K562 treated with DMSO at 1 percent for 4 hours (cell line): ENCODE data around the gene DPEP3. TPM values are rescaled to one million over a fixed set of nuclear protein-coding genes. Genes with fewer than 3 reads are reported as not detected.

Source experiments
- total RNA-seq: library from RNA; unstranded; fragments of 300-600 nt; gene quantifications from 2 replicates; pipeline ENCODE4 v1.2.3, GENCODE V29; 2022; ENCODE audit not compliant: insufficient read depth

Gene DPEP3, protein sequence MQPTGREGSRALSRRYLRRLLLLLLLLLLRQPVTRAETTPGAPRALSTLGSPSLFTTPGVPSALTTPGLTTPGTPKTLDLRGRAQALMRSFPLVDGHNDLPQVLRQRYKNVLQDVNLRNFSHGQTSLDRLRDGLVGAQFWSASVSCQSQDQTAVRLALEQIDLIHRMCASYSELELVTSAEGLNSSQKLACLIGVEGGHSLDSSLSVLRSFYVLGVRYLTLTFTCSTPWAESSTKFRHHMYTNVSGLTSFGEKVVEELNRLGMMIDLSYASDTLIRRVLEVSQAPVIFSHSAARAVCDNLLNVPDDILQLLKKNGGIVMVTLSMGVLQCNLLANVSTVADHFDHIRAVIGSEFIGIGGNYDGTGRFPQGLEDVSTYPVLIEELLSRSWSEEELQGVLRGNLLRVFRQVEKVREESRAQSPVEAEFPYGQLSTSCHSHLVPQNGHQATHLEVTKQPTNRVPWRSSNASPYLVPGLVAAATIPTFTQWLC
- total RNA-seq: not detected in 2 replicates

DNA sequence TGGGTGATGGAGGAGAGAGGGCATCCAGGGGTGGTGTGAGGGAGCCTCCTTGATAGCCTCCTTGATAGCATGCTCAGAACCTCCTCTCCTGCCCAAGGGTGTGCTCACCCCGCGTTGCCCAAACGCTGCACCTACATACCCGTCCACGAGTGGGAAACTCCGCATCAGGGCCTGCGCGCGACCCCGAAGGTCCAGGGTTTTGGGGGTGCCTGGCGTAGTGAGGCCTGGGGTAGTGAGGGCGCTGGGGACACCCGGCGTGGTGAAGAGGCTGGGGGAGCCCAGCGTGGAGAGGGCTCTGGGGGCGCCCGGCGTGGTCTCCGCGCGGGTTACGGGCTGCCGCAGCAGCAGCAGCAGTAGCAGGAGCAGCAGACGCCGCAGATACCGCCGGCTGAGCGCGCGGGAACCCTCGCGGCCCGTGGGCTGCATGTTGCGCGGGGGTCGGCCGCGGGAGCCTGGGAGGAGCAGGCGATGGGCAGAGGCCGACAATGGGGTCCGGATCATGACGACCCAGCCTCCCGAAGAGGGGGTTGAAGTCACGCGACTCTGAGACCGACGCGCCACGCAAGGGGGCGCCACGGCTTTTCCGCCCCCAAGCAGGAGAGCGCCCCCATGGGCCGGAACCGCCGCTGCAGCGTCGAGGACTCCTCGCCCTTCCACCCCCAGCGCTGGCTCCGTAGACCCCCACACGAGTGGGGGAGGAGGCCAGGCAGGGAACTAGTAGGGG lies at the start of gene DPEP3:
TSS of gene DPEP3 (minus strand) at position 545 of the 724 bp plus-strand sequence. CDS start at position 426, 119 bp downstream.

DNA sequence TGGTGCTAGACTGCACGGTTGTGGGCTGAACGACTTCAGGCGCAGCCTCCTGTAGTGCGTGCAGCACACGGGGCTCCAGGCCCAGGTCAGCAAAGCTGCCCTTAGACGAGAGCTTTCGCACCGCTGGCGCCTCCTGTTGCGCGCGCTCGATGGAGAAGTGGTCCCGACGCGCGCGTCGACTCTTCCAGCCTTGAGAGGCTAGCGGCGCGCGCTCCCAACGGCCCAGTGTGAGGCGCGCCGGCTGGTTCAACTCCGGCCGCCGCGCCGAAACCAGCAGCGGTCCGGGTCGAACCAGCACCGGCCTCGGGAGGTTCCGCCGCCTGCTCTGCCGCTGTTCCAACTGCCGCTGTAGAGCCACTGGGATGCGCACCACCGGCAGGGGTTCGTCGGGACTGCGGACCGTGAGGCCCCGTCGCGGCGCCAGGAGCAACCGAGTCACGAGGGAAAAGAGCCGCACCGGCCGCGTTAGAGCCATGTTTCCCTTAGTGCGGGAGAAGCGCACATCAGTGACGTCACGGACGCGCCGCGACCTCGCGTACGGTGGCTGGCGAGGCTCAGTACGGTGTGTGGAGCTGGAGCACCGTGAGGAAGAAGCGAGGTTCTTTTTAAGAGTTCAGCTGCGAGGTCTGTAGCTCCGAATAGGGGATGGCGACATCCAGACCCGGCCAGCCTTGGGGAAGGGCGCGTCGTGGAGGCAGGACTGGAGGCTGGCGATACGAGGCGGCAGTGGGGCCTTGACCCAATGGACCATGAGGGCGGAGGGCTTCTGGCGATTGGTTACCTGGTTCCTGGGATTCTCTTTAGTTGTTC lies 42.6 kb upstream of the DPEP3 start, which contains the start of the genes DDX28 and DUS2:
TSS of gene DDX28 (minus strand) at position 505 of the 810 bp plus-strand sequence. CDS start at position 475, 30 bp downstream.
TSS of gene DUS2 (plus strand) at position 557 of the 810 bp plus-strand sequence. CDS start 14,740 bp downstream, outside the sequence.

DNA sequence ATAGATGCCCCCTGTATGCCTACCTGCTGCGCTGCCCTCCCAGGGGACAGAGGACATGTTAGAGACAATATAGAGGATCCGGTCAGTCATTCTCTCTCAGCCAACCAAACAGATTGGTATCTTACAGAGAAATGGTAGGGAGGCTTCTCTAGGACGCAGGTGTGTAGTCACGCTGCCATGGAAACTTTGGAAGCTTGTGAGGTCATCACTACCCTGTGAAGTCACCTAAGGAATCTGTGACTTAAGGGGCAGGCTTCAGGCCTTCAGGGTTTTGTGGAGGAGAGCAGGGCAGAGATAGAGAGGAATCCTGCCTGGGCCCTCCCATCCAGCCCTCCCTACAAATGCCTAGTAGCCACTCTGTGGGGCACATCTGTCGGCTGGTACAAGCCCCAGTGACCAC lies 35.4 kb upstream of the DPEP3 start, which contains the start of gene DPEP2NB:
TSS of gene DPEP2NB (minus strand) at position 231 of the 400 bp plus-strand sequence. CDS start at position 90, 141 bp downstream.

DNA sequence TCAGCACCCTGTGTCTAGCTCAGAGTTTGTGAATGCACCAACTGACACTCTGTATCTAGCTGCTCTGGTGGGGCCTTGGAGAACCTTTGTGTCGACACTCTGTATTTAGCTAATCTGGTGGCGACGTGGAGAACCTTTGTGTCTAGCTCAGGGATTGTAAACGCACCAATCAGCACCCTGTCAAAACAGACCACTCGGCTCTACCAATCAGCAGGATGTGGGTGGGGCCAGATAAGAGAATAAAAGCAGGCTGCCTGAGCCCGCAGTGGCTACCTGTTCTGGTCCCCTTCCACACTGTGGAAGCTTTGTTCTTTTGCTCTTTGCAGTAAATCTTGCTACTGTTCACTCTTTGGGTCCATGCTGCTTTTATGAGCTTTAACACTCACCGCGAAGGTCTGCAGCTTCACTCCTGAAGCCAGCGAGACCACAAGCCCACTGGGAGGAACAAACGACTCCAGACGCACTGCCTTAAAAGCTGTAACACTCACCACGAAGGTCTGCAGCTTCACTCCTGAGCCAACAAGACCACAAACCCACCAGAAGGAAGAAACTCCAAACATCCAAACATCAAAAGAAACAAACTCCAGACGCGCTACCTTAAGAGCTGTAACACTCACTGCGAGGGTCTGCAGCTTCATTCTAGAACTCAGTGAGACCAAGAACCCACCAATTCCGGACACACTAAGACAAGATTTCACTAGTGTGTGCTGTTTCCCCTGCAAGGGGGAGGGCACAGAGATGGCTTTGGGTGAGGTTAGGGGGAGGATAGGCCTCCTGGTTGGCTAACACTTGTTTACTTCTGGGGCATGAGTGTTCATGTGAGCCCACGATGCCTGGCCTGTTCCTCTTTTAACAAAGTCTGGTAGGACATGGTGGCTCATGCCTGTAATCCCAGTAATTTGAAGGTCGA lies 18.7 kb upstream of the DPEP3 start, which contains the start of gene DPEP2:
TSS of gene DPEP2 (minus strand) at position 706 of the 910 bp plus-strand sequence. CDS start 6,272 bp downstream, outside the sequence.

DNA sequence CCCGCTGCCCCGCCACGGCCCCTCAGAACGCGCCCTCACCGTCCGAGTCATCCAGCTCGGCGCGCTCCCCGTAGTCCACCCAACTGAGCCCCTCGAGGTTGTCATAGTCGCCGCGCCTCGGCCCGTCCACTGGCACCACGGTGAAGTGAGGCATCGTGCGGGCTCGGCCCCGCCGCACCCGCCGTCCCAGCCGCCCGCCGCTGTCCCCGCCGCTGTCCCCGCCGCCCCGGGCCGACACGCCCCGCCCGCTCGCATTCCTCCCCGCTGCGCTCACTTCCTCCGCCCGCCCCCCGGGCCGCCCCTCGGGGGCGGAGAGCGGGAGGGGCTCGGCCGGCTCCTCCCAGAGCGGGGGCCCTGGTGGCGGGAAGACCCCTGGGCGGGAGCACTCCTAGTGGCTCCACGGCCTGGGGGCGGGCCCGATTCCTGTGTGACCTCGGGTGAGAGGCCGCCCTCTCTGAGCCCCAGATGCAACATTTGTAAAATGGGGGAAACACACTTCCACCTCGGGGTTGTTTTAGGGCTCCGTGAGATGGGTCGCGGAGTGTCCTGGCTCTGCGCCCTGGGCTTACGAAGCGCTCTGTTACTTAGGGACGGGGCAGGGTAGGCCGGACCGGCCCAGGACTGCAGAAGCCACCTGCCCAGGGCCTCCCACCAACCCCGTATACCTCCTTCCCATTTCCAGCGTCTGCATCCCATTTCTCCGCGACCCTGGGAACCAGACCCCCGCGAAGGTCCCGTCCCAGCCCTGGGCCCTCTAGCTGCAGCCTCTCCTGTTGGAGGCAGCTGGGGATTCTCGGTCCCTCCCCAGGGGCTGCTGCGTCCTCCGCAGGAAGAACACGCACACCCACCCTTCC lies 11.7 kb downstream of the DPEP3 start, which contains the start of gene SLC12A4:
TSS of gene SLC12A4 (minus strand) at position 238 of the 854 bp plus-strand sequence. CDS start at position 154, 84 bp downstream.

DNA sequence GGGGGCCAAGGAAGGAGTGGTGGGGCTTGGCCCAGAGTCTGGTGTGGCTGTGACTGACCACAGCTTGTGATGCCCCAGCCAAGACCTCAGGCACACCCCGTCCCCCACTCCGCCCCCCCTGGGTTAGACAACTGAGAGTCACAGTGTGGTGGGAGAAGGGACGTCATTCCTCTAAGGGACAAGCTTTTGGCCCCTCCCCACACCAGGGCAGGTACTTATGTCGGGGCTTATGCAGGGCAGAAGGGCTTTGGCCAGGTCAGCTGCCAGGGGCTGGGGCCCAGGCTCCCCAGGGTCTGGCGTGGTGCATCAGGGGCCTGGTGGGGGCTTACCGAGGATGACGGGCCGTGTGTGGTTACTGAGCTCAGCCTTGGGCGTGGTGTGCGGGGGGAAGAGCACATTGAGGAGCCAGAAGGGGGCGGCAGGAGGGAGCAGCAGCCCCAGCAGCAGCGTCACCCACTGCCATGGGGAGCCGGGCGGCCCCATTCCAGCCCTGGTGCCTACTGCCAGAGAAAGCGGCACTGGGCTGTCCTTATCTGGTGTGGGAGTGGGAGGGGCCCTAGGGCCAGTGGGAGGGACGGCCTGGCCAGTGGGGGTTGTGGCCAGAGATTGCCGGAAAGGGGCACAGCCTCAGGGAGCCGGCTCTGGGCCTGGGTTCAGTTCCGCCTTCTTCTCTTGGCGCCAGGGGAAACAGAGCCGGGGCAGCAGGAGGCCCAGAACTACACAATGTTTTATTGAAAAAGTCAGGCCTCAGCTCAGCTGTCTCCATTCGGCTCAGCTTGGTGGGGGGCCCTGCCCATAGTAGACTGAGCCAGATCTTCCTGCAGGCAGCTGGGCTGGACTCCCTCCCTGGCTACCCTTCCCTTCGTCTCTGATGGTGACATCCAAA lies 36.4 kb downstream of the DPEP3 start, which contains the start of gene LCAT:
TSS of gene LCAT (minus strand) at position 502 of the 886 bp plus-strand sequence. CDS start at position 483, 19 bp downstream.

DNA sequence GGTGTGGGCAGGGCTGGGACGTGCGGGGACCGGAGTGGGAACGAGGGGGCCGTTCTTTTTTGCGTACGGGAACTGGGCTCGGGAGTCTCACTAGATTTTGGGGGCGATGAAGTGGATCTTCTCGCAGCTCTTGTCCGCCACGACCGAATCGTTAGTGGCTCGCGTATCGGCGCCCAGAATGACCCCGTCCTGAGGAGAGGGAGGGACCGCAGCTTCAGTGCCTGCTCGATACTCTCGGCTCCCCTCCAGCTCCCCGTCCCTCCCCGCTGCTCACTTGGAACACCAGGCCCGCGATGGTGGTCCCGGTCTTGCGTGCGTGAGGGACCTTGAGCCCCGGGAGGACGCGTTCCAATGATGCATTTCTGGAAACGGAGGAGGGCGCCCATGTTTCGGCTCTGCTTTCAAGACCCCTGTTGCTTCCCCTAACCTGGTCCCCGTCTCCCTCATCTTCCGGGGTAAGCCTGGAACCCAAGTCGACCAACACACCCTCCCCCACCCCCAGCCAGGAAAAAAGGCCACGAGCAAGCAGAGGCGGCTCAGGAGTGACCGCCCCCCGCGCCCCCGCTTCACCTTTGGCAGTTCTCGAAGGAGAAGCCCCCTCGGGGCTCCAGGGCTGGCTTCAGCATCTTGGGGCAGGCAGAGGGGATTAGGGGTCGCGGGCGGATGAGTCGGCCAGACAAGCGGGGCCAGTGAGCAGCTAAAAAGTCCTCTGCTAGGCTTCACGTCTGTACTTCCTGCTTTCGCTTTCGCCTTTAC lies 44.0 kb downstream of the DPEP3 start, which contains the start of gene PSMB10:
TSS of gene PSMB10 (minus strand) at position 727 of the 756 bp plus-strand sequence. CDS start at position 626, 101 bp downstream.

DNA sequence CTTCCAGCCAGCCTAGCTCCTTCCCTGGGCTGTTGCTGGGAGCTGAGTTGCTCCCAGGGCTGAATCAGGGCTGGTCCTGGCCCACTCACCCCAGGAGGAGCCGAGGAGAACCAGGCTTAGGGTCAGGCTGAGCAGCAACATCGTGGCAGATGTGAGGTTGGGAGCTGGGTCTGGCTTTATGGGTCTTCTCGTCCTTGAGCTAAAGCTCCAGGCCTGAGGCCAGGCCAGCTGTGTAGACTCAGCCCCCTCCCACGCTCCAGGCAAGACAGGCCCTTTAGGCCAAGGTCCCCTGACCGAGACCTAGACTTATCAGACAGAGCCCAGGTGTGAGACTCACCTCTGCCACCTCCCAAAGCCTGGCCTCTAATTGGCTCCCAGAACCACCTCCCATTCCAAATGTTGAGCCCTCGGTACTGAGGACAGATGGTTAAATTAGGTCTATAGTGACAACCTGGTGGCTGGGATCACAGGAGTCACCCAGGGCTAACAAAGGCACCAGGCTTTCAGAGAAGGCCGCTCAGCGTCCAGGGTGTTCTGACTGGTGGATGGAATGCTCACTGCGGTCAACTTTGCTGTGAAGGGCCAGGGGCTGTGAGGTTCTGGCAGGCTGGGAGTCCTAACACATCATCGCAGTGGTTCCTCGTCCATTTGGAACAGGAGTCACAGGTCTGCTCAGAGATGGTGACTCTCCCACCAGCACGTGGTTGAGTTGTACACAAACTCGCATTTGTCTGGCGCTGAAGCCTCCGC lies 48.4 kb downstream of the DPEP3 start, which contains the start of gene CTRL:
TSS of gene CTRL (minus strand) at position 151 of the 750 bp plus-strand sequence. CDS start at position 141, 10 bp downstream.

Other genes with a start within 250 kb of the DPEP3 start
- gene RANBP10, start 173.9 kb downstream of the DPEP3 start, total RNA-seq: 16.0 and 17.3 TPM in 2 replicates
- not detected in 2 replicates for gene TSNAXIP1, start 173.6 kb downstream of the DPEP3 start, total RNA-seq
- 30.6 and 38.0 TPM in 2 replicates for gene THAP11, start 138.2 kb downstream of the DPEP3 start, total RNA-seq
- gene NUTF2, start 133.6 kb downstream of the DPEP3 start, total RNA-seq: 55.8 and 76.4 TPM in 2 replicates
- 48.7 and 59.8 TPM in 2 replicates for gene CENPT, start 132.8 kb downstream of the DPEP3 start, total RNA-seq
- 65.6 and 82.6 TPM in 2 replicates for gene EDC4, start 107.4 kb downstream of the DPEP3 start, total RNA-seq
- gene NRN1L, start 95.6 kb downstream of the DPEP3 start, total RNA-seq: 2.7 and 3.7 TPM in 2 replicates
- 26.3 and 27.7 TPM in 2 replicates for gene PSKH1, start 87.2 kb downstream of the DPEP3 start, total RNA-seq
- gene CTRL, start 48.6 kb downstream of the DPEP3 start, total RNA-seq: 1.2 and 2.2 TPM in 2 replicates
- 72.6 and 86.4 TPM in 2 replicates for gene PSMB10, start 43.6 kb downstream of the DPEP3 start, total RNA-seq
- gene LCAT, start 36.4 kb downstream of the DPEP3 start, total RNA-seq: 4.0 and 9.4 TPM in 2 replicates
- 12.2 and 12.7 TPM in 2 replicates for gene SLC12A4, start 11.9 kb downstream of the DPEP3 start, total RNA-seq
- 1.9 and 3.3 TPM in 2 replicates for gene DPEP2, start 19.0 kb upstream of the DPEP3 start, total RNA-seq
- not detected in 2 replicates for gene DPEP2NB, start 35.4 kb upstream of the DPEP3 start, total RNA-seq
- gene DDX28, start 42.7 kb upstream of the DPEP3 start, total RNA-seq: 7.1 and 7.7 TPM in 2 replicates
- 8.7 and 10.7 TPM in 2 replicates for gene DUS2, start 42.8 kb upstream of the DPEP3 start, total RNA-seq
- 24.7 and 30.6 TPM in 2 replicates for gene NFATC3, start 104.9 kb upstream of the DPEP3 start, total RNA-seq